ENCODE measurements around the gene ARL6IP1.

DNA sequence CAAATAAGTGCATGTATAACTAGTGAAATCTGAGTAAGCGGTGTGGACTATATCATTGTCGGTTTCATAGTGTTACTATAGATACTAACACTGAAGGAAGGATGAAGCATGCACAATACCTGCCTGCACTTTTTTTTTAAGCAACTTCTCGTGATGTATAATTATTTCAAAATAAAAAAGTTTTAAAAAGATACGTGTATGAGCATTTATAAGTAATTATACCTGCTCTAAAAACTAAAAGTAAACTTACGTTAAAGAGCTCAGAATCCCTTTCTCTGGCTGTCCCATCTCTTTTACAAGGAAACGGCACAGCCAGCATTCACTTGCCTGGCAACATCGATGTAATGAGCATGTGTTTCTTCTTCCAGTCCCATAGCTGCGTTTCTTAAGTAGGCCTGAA, 31.3 kb upstream of the ARL6IP1 start:
- TF ChIP-seq, protein P1, sequence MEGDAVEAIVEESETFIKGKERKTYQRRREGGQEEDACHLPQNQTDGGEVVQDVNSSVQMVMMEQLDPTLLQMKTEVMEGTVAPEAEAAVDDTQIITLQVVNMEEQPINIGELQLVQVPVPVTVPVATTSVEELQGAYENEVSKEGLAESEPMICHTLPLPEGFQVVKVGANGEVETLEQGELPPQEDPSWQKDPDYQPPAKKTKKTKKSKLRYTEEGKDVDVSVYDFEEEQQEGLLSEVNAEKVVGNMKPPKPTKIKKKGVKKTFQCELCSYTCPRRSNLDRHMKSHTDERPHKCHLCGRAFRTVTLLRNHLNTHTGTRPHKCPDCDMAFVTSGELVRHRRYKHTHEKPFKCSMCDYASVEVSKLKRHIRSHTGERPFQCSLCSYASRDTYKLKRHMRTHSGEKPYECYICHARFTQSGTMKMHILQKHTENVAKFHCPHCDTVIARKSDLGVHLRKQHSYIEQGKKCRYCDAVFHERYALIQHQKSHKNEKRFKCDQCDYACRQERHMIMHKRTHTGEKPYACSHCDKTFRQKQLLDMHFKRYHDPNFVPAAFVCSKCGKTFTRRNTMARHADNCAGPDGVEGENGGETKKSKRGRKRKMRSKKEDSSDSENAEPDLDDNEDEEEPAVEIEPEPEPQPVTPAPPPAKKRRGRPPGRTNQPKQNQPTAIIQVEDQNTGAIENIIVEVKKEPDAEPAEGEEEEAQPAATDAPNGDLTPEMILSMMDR (IDR thresholded peaks at IDR 0.05), result no peak
- no peak for TF ChIP-seq POLR2A (IDR thresholded peaks at IDR 0.05)

Data from uterus (tissue), 2 donors.